K562 (cell line): ENCODE results near the gene OR10H5. TPM values are rescaled to one million over a fixed set of nuclear protein-coding genes. Genes with fewer than 3 reads are reported as not detected.

Source experiments
- ATF1 ChIP-seq, 2 experiments: fragments of 450-650 bp in 1 of 2; IDR thresholded peaks; 2 replicates each; pipeline ENCODE4 v1.6.1; 2016; ENCODE audit warnings: missing compliant biosample characterization in 1 of 2, missing genetic modification characterization in 1 of 2
- CREM ChIP-seq: IDR thresholded peaks from 2 replicates; pipeline ENCODE4 v1.6.1; 2014; ENCODE audit warnings: antibody characterized with exemption, low read depth
- DACH1 ChIP-seq: fragments of 450-650 bp; IDR thresholded peaks from 2 replicates; pipeline ENCODE4 v1.6.1; 2018; ENCODE audit not compliant: partially characterized antibody
- DMBX1 ChIP-seq: fragments of 250-450 bp; sonication (Bioruptor Pico); IDR thresholded peaks from 2 replicates; pipeline ENCODE4 v1.8.0; 2022; ENCODE audit warnings: inconsistent platforms, mild to moderate bottlenecking, moderate library complexity, borderline replicate concordance
- IRF2 ChIP-seq: sonication (generic); formaldehyde crosslinking; IDR thresholded peaks from 2 replicates; pipeline ENCODE4 v1.8.1; 2022; ENCODE audit warnings: mild to moderate bottlenecking, missing genetic modification reagents
- JUN ChIP-seq, 2 experiments: sonication (generic) in 1 of 2; formaldehyde crosslinking in 1 of 2; IDR thresholded peaks; 2 replicates each; pipeline versions ENCODE4 v1.6.1 to v1.8.0; 2012 to 2022; ENCODE audit warnings: borderline replicate concordance in 2 of 2, mild to moderate bottlenecking in 2 of 2, improper control_type of control experiment in 1 of 2, low read depth in 1 of 2, low read length in 1 of 2, missing genetic modification reagents in 1 of 2
- JUND ChIP-seq, 2 experiments: IDR thresholded peaks; 2 replicates in 1 of 2; 3 replicates in 1 of 2; pipeline ENCODE4 v1.6.1; 2011; ENCODE audit warnings: borderline replicate concordance in 2 of 2, low read depth in 2 of 2, low read length in 2 of 2, improper control_type of control experiment in 1 of 2, missing biosample characterization in 1 of 2, missing genetic modification characterization in 1 of 2, missing genetic modification reagents in 1 of 2
- RAD21 ChIP-seq, 2 experiments: fragments of 250-450 bp in 1 of 2; fragments of 450-650 bp in 1 of 2; sonication (Bioruptor Pico) in 1 of 2; formaldehyde crosslinking in 1 of 2; IDR thresholded peaks in 1 of 2; conservative IDR thresholded peaks in 1 of 2; 2 replicates each; pipeline versions ENCODE4 v1.4.0 to v1.8.0; 2020 to 2022; ENCODE audit warnings: mild to moderate bottlenecking in 2 of 2, moderate library complexity in 1 of 2
- RFX5 ChIP-seq: IDR thresholded peaks from 2 replicates; pipeline ENCODE4 v1.6.1; 2011; ENCODE audit warnings: low read depth, mild to moderate bottlenecking, improper control_type of control experiment, low read length
- SMC3 ChIP-seq: conservative IDR thresholded peaks from 2 replicates; pipeline ENCODE4 v1.6.1; 2011; ENCODE audit warnings: low read depth, low read length, improper control_type of control experiment; ENCODE audit not compliant: insufficient read depth
- polyA plus RNA-seq, 8 experiments: library from polyadenylated mRNA; depleted of rRNA in 4 of 8; stranded (reverse) in 5 of 8; unstranded in 3 of 8; fragments of >200 nt; fragmentation: Nextera tagmentation in 2 of 8; fragmentation: Illumina TruSeq in 1 of 8; extraction: Ambion mirVana in 2 of 8; extraction: Trizol in 1 of 8; gene quantifications; 2 replicates each; pipeline versions ENCODE4 v1.2.1 to v1.2.3, GENCODE V29; 2011 to 2014; ENCODE audit warnings: inconsistent platforms in 1 of 8, missing spikeins in 1 of 8
- total RNA-seq, 7 experiments: library from RNA; depleted of rRNA in 6 of 7; stranded (reverse); fragments of >200 nt in 6 of 7; fragmentation: Illumina TruSeq in 2 of 7; extraction: Trizol in 2 of 7; gene quantifications; 2 replicates each; pipeline versions ENCODE4 v1.2.1 to v1.2.3, GENCODE V29; 2011 to 2021; ENCODE audit warnings: low replicate concordance in 1 of 7
- TF ChIP-seq, protein P1 (sequence below): fragments of 250-450 bp; sonication (Bioruptor Pico); IDR thresholded peaks from 2 replicates; pipeline ENCODE4 v1.8.0; 2022; ENCODE audit warnings: inconsistent platforms

Gene OR10H5
- total and polyA plus RNA-seq, 9 of the 15 experiments (the other 6 are each of a cell fraction or from before 2014, with no cell fraction given), result not detected

DNA sequence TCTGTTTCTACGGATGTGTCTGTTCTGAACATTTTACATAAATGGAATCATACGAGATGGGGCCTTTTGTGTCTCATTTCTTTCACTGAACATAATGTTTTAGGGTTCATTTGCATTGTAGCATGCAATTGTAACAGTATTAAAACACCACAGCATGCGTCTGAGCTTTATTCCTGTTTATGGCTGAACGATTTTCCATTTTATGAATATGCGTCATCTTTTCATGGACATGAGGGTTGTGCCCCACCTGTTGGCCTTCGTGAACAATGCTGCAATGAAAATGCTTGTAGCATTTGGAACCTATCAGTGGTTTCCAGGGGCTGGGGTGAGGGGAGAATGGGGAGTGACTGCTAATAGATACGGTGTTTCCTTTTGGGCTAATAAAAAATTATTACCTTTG lies 22.9 kb downstream of the OR10H5 start (continued):
- TF ChIP-seq JUND (IDR thresholded peaks at IDR 0.05; ENCODE audit: borderline replicate concordance, low read depth, low read length) (peak; percentile 63; the same call in 1 of the 2 replicates), JUND (tag; IDR thresholded peaks at IDR 0.05; ENCODE audit: borderline replicate concordance, low read depth, low read length) (peak; percentile 70; the same call in 1 of the 3 replicates), SMC3 (peak; percentile 29), JUN (IDR thresholded peaks at IDR 0.05; ENCODE audit: borderline replicate concordance, low read depth, low read length) (0 out of 2 replicates have a peak, but pooled peaks have one; percentile 20), JUN (CRISPR knock-in tag; IDR thresholded peaks at IDR 0.05; ENCODE audit: borderline replicate concordance) (no peak), CREM (peak; percentile 63), DACH1 (peak; percentile 27), RFX5 (no peak), ATF1 (CRISPR knock-in tag; IDR thresholded peaks at IDR 0.05) (no peak), ATF1 (tag; IDR thresholded peaks at IDR 0.05) (peak; percentile 23; the same call in 1 of the 2 replicates), DMBX1 (no peak), IRF2 (CRISPR knock-in tag) (no peak), RAD21 (CRISPR knock-in tag; conservative IDR thresholded peaks at IDR 0.05 in 1 of 2, IDR thresholded peaks at IDR 0.05 in 1 of 2) (peak; percentile 30 to 53; a peak in 3 of 4 replicates)
- TF ChIP-seq, protein P1, sequence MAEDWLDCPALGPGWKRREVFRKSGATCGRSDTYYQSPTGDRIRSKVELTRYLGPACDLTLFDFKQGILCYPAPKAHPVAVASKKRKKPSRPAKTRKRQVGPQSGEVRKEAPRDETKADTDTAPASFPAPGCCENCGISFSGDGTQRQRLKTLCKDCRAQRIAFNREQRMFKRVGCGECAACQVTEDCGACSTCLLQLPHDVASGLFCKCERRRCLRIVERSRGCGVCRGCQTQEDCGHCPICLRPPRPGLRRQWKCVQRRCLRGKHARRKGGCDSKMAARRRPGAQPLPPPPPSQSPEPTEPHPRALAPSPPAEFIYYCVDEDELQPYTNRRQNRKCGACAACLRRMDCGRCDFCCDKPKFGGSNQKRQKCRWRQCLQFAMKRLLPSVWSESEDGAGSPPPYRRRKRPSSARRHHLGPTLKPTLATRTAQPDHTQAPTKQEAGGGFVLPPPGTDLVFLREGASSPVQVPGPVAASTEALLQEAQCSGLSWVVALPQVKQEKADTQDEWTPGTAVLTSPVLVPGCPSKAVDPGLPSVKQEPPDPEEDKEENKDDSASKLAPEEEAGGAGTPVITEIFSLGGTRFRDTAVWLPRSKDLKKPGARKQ, result 0 out of 2 replicates have a peak, but pooled peaks have one; percentile 68
